ENCODE measurements around the gene GRAP. TPM values are rescaled to one million over a fixed set of nuclear protein-coding genes. Genes with fewer than 3 reads are reported as not detected.

The GRAP gene
- total RNA-seq, 2 experiments from 2014 or later, result 11.9 to 12.2 TPM

DNA sequence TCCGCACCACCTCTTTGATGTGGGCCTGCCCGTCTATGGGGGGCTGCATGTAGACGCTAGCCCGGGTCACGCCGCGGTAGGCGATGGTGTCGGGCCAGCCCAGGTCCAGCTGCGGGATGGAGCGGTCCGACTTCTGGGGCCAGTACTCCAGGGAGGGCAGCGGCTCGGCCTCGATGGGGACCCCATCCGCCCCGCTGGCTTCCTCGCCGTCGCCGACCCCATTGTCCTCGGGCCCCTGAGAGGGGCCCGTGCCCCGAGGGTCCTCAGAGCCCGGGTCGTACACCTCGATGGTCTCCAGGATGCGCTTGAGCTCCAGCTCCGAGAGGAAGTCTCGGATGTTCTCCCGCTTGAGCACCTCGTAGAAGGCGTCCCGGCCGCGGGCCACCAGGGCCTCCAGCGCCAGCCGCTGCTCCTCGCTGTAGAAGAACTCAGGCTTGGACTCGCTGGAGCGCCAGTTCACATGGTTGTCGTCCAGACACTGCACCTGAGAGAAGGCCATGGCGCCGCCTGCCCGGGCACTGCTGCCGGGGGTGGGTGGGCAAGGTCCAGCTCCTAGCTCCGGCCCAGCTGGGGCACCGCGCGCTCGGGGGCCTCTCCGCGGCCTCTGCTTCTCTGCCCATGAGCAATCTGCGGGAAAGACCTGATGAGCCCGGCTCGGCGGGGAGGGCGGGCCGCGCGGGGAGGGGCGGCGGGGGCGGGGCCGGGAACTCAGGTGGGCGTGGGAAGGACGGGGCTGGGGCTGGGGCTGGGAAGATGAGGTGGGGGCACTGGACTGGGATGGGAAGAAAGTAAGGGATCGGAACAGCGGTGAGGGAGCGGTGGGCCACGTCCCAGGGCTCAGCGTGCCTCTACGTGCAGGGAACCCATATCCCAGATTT lies 43.0 kb downstream of the GRAP start:
- CTCF ChIA-PET, result interaction anchor here (0.7 to 2.3 kb wide), 3 partner anchors 10 to 43 kb away, joined by 3 to 16 read pairs (median 3); no protein-coding TSS in a partner anchor
- TF ChIP-seq, protein P1, sequence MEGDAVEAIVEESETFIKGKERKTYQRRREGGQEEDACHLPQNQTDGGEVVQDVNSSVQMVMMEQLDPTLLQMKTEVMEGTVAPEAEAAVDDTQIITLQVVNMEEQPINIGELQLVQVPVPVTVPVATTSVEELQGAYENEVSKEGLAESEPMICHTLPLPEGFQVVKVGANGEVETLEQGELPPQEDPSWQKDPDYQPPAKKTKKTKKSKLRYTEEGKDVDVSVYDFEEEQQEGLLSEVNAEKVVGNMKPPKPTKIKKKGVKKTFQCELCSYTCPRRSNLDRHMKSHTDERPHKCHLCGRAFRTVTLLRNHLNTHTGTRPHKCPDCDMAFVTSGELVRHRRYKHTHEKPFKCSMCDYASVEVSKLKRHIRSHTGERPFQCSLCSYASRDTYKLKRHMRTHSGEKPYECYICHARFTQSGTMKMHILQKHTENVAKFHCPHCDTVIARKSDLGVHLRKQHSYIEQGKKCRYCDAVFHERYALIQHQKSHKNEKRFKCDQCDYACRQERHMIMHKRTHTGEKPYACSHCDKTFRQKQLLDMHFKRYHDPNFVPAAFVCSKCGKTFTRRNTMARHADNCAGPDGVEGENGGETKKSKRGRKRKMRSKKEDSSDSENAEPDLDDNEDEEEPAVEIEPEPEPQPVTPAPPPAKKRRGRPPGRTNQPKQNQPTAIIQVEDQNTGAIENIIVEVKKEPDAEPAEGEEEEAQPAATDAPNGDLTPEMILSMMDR (IDR thresholded peaks at IDR 0.05), result no peak
- Mint-ChIP-seq H3K4me1 (ENCODE audit: low read depth) (peaks cover 23% of the 10 kb centered on the region), H3K4me3 (peak overlapping the region; percentile 83), H3K27me3 (no peaks in the 10 kb centered on the region), H3K9me3 (peaks cover 3% of the 10 kb centered on the region), H3K27ac (peak overlapping the region; percentile 91), H3K36me3 (ENCODE audit: low read depth) (peaks cover 18% of the 10 kb centered on the region)
- intact Hi-C loops (cut with micrococcal nuclease), result no loop called here
- POLR2A ChIA-PET, result interaction anchor here (1.0 to 1.9 kb wide), 7 partner anchors 8 to 43 kb away, joined by 3 to 14 read pairs (median 6); no protein-coding TSS in a partner anchor
- DNase-seq (peak; percentile 49), ATAC-seq (peak; percentile 8)

GRCh38 chr17:19002805-19003542 lies 43.8 kb downstream of the GRAP start:
- H3K36me3 Mint-ChIP-seq (ENCODE audit: low read depth), result peaks cover 18% of the 10 kb centered on the region
- H3K9me3 Mint-ChIP-seq, result peaks cover 3% of the 10 kb centered on the region
- peaks cover 23% of the 10 kb centered on the region for H3K4me1 Mint-ChIP-seq (ENCODE audit: low read depth)
- intact Hi-C loops (cut with micrococcal nuclease), result no loop called here
- ATAC-seq, result peak; percentile 35
- peak; percentile 34 for DNase-seq
- no peak overlapping the region for H3K27ac Mint-ChIP-seq
- peak overlapping the region; percentile 83 for H3K4me3 Mint-ChIP-seq
- CTCF ChIA-PET, result interaction anchor here (0.7 to 2.3 kb wide), 5 partner anchors 9 to 42 kb away, joined by 3 to 16 read pairs (median 3); no protein-coding TSS in a partner anchor
- no peaks in the 10 kb centered on the region for H3K27me3 Mint-ChIP-seq
- POLR2A ChIA-PET, result no interaction called here
- TF ChIP-seq, protein P1 (IDR thresholded peaks at IDR 0.05), result no peak

DNA sequence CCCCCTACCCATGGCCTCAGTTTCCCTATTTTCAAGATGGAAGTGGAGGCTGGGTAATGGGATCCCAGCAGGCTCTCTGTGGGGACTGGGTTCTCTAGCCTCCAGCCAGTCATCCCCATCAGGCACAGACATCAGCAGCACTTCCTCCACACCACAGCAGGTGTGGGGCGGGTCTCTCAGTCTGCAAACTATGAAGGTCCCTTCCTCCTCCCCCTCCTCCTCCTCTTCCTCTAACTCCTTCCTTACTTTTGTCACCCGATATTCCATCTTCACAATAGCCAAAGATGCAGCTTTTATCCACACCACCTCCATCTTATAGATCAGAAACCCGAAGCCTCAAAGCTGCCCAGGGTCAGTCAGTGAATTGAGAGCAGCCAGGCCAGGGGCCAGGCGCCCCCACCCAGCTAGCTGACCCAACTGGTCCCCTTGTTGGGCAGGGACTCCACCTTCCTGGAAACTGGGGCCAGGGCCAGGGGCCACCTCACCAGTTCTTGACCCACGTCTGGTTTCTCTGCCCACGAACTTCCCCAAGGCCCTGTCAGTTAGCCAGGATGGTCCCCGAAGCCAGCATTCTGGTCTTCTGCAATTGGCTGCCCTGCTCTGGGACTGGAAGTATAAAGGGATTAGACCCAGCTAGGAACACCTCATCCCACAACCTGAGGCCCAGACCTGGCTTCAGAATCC lies 44.7 kb downstream of the GRAP start:
- POLR2A ChIA-PET, result interaction anchor here (1.1 kb wide), 1 partner anchor 20 kb away, joined by 3 read pairs; no protein-coding TSS in a partner anchor
- peaks cover 22% of the 10 kb centered on the region for H3K36me3 Mint-ChIP-seq (ENCODE audit: low read depth)

GRCh38 chr17:19000531-19001325 lies 46.0 kb downstream of the GRAP start:
- CTCF ChIA-PET, result interaction anchor here (1.5 to 2.2 kb wide), 2 partner anchors 13 to 40 kb away, joined by 3 to 9 read pairs; no protein-coding TSS in a partner anchor
- DNase-seq, result no peak
- H3K4me1 Mint-ChIP-seq (ENCODE audit: low read depth), result peaks cover 23% of the 10 kb centered on the region
- H3K27me3 Mint-ChIP-seq, result no peaks in the 10 kb centered on the region
- ATAC-seq, result no peak
- H3K27ac Mint-ChIP-seq, result no peak overlapping the region
- POLR2A ChIA-PET, result interaction anchor here (0.6 to 1.0 kb wide), 5 partner anchors 9 to 25 kb away, joined by 3 to 7 read pairs (median 3); no protein-coding TSS in a partner anchor
- TF ChIP-seq, protein P1 (IDR thresholded peaks at IDR 0.05), result no peak
- peaks cover 32% of the 10 kb centered on the region for H3K36me3 Mint-ChIP-seq (ENCODE audit: low read depth)
- H3K9me3 Mint-ChIP-seq, result peaks cover 4% of the 10 kb centered on the region
- intact Hi-C loops (cut with micrococcal nuclease), result no loop called here
- no peak overlapping the region for H3K4me3 Mint-ChIP-seq

More for the DNA sequence above, 44.7 kb downstream of the GRAP start:
- CTCF ChIA-PET, result interaction anchor here (1.0 to 2.2 kb wide), 3 partner anchors 12 to 41 kb away, joined by 3 to 9 read pairs (median 4); no protein-coding TSS in a partner anchor
- H3K9me3 Mint-ChIP-seq, result peaks cover 3% of the 10 kb centered on the region
- DNase-seq, result no peak
- H3K27ac Mint-ChIP-seq, result no peak overlapping the region
- peak overlapping the region; percentile 83 for H3K4me3 Mint-ChIP-seq
- no peak for ATAC-seq
- no peaks in the 10 kb centered on the region for H3K27me3 Mint-ChIP-seq
- intact Hi-C loops (cut with micrococcal nuclease), result no loop called here
- peaks cover 23% of the 10 kb centered on the region for H3K4me1 Mint-ChIP-seq (ENCODE audit: low read depth)
- TF ChIP-seq, protein P1 (IDR thresholded peaks at IDR 0.05), result no peak

Measured in activated CD8-positive, alpha-beta T cell treated with anti-CD3 and anti-CD28 coated beads for 36 hours (primary cell).